H54 (cell line): Measurements from ENCODE around the gene LGALSL.

Experiments used
- DNase-seq: peaks from one replicate; pipeline ENCODE4 v3.0.0; 2011; ENCODE audit warnings: low spot score, mixed read lengths; ENCODE audit not compliant: insufficient read length
- FAIRE-seq: peaks from 3 replicates; lab custom pipeline; 2011; peaks lifted over from hg19 to GRCh38; lab: Jason Lieb, UNC
- POLR2A ChIP-seq: IDR thresholded peaks from 2 replicates; pipeline ENCODE4 v1.6.1; 2011; ENCODE audit warnings: low read depth, mild to moderate bottlenecking, low read length

LGALSL gene

GRCh38 chr2:64506686-64507085, 52.7 kb downstream of the LGALSL start:
- no peak for FAIRE-seq
- no peak for DNase-seq
- no peak for TF ChIP-seq POLR2A
